Stimulated activated CD4-positive, alpha-beta T cell treated with anti-CD3 and anti-CD28 coated beads, Interleukin-2, amount 100 ng/mL, for 4 hours (primary cell): ENCODE results near the gene MOCS3.

Source experiments
- DNase-seq: peaks from one replicate; pipeline ENCODE4 v3.0.0-alpha.2; 2020; ENCODE audit warnings: low read depth

MOCS3 gene

GRCh38 chr20:50958615-50959542 lies at the start of gene MOCS3:
Gene MOCS3, plus strand, starts transcription at chr20:50958818. Its CDS starts 25 bp downstream, at chr20:50958843.
- DNase-seq: peak; percentile 72

- no peak for DNase-seq
Measured at GRCh38 chr20:50909413-50909812, 49.2 kb upstream of the MOCS3 start.

- no peak for DNase-seq
Measured at GRCh38 chr20:50911030-50911429, 47.6 kb upstream of the MOCS3 start.

- DNase-seq: no peak
Measured at GRCh38 chr20:50911716-50912115, 46.9 kb upstream of the MOCS3 start.

DNA sequence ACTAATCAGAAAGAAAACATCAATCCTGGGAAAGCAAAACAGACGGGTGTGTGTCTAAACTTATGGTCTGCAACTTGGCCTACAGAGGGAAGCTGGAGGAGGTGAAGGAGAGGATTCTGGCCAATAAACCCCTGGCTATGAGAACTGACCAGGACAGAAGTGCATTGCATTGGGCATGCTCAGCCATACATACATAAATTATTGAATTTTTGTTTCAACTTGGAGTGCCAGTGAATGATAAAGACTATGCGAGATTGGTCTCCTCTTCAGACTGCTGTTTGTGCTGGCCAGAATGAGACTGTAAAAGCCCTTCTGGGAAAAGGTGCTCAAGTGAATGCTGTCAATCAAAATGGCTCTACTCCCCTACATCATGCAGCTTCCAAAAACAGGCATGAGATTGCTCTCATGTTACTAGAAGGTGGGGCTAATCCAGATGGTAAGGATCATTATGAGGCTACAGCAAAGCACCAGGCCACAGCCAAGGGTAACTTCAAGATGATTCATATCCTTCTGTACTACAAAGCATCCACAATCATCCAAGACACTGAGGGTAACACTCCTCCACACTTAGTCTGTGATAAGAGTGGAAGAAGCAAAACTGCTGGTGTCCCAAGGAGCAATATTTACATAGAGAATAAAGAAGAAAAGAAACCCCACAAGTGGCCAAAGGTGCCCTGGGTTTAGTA lies 44.8 kb upstream of the MOCS3 start:
- no peak for DNase-seq

DNA sequence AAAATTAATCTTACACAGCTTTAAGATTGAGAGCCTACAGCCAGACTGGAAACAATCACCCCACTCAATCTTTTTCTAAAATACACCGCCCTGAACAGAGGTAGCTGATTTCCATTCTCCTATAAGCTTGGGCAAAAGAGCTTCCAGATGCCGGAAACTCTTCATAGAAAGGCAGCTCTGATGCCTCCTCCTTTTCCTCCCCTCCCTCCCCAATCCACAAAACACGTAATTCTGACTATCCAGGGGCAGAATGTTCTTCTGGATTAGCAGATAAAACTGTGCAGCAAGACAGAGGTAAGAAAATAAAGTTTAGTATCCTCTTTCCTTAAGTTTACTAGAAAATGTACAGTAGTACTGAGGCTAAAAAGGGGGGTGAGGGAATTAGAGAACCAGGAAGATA lies 43.2 kb upstream of the MOCS3 start:
- no peak for DNase-seq

DNA sequence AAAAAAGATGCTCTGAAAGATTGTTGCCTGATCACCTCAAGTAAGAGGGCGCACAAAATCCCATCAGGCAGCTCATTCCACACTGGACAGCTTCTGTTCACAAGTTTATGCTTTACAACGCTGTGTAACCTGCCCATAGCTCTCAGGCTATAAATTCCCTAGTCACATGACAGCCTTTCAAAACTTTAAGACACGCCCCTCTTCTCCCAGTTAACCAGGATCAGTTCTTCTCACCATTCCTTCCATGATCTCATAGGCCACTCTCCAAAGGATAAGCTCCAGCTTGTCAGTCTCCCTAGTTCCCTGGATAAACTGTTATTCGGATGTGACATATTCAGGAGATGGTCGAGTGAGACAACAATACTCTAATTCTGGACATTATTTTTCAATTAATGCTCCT lies 42.4 kb upstream of the MOCS3 start:
- no peak for DNase-seq

GRCh38 chr20:50916934-50917333 lies 41.7 kb upstream of the MOCS3 start:
- no peak for DNase-seq

DNA sequence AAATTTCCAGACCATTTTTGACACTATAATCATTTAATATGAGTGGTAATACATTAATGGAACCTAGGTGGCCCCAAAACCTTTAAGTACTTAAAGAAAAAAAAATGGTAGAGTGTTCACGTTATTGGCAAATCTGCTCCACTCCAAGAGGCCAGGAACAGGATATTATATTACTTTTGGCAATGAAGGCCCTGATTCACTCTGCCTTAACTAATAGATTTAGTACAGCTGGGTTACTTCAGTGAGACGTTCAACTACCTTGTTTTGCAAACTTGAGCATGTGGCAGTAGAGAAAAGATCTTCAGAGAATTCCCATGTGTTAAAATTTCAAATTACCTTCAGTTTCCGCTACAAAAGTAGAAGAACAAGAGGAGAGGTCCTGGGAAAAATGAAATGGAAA lies 40.2 kb upstream of the MOCS3 start:
- DNase-seq: no peak

DNA sequence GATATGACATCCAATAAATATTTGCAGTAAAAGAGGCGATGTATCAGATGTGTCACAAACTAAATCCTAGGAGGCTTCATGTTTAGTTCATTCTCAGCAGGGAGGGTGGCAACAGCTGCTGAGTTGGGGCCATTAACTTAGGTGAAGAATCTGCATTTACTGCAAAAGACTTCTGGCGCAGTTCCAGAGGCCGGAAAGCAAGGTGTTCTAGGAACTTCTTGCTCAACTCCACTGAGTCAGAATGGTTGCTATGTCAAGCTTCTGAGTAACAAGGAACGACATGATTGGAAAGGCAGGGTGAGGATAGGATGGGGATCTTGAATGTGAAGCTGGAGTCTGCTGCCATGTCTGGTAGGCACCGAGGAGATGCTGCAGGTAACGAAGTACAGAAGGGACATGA lies 39.1 kb upstream of the MOCS3 start:
- no peak for DNase-seq

DNA sequence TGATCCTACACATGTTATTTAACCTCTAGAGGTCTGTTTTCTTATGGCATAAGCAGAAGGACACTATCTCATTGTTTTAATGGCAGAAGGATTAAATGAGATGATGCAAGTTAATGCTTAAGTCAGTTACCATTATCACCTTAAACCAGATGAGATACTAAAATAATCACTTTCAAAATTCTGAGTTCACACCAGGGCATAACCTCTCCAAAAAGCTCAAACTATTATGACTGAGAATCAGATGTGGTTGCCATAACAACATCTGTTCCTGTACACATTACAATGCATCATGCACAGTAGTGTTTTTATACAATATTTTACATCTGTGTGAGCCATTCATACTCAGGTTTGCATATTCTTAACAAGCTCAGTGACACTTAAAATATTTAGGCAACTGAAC lies 37.6 kb upstream of the MOCS3 start:
- no peak for DNase-seq

GRCh38 chr20:50921803-50922501 lies 36.7 kb upstream of the MOCS3 start:
- DNase-seq: no peak

DNA sequence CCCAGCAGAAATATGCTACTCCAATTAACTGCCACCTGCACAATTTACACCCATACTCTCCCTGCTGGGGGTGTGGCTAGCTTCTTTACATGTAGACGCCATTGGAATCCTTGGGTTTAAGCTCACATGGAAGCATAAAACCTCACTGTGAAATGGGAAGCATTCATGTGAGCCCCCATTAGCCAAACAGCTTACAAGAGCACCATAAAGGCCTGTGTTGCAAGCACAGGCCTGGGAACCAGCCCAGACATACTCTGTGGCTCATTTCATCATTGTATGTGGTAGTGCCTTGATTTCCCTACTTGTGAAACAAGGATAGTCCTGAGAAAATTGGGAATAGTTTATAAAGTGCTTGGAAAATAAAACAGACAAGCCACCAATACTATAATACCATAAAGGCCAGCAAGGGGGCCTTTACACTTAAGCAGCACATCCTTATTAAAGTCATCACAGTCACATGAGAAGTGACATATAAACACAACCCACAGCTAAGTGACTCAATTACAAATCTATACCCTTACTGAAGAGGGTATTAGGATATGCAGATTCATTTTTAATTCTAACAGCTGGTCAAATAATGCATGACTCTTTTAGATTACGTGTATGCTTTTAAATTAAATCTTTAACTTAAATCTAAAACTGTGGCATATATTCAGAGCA lies 34.2 kb upstream of the MOCS3 start:
- no peak for DNase-seq

DNA sequence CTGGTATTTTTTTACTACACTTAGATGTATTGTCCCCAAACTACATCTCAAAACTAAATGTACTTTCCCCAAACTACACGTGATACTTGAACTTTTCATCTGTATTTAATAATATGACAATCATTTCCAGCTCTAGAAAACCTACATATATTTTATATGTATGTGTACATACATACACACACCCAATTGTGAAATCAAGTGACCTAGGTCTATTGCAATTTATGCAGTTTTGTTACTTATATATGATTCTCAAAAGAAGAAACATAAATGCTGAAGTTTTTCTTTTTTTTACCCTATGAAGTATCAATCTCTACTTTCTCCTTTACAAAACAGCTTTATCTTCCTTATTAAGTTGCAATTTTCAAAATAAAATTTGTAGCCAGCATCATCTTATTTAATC lies 32.1 kb upstream of the MOCS3 start:
- DNase-seq: no peak

- no peak for DNase-seq
Measured at GRCh38 chr20:50928469-50928868, 30.1 kb upstream of the MOCS3 start.

- peak; percentile 88 for DNase-seq
Measured at GRCh38 chr20:50929299-50930138, 29.1 kb upstream of the MOCS3 start.

DNA sequence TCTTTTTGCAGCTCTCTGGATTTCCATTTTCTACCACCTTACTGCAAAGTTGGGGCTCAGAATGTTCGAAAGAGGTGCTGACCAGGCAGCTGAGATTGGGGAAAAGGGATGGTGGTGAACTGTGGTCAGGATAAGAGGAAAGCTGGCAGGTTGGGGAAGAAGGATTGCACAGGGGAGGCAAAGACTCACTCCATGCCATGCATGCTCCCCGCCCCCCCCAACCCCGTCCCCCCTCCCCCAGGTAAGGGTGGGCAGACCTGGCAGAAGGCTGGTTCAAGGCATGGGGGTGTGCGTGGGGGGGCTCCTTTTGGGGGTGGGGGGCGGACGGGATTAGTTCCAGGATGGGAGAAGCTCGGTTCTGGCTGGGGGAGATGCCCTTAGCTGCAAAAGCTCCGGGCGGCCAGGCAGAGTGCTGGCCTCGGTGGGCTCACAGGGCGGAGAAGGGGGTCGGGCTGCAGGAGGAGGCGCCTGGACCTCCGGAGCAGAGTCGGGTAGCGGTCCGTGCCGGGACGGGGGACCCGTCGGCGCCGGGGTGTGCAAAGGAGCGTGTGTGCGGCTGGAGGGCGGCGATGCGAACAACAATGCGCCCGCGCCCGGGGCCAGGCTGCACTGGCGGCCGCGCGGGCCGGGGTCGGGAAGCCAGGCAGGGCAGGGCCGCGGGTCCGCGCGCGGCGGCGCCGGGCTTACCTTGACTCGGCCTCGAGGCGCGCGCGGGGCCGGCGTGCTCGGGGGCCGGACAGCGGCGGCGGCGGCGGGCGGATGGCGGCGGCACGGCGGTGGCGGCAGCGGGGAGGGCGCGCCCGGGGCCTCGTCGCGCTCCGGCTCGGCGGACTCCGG lies 28.3 kb upstream of the MOCS3 start:
- DNase-seq: no peak

- DNase-seq: no peak
Measured at GRCh38 chr20:50930976-50931305, 27.7 kb upstream of the MOCS3 start.

GRCh38 chr20:50931306-50932015 lies 27.2 kb upstream of the MOCS3 start, which contains the start of gene ADNP:
Gene ADNP, minus strand, starts transcription at chr20:50931437. Its CDS starts 27,441 bp downstream, at chr20:50903996.
- DNase-seq: peak; percentile 80

- DNase-seq: no peak
Measured at GRCh38 chr20:50932016-50932485, 26.6 kb upstream of the MOCS3 start.
